ENCODE results near the gene RPS6KA4. TPM values are rescaled to one million over a fixed set of nuclear protein-coding genes. Genes with fewer than 3 reads are reported as not detected.

Gene RPS6KA4
- total and polyA plus RNA-seq, 2 of the 13 experiments (the other 11 are each of a cell fraction or from before 2014, with no cell fraction given) = 8.9 to 14.2 TPM

DNA sequence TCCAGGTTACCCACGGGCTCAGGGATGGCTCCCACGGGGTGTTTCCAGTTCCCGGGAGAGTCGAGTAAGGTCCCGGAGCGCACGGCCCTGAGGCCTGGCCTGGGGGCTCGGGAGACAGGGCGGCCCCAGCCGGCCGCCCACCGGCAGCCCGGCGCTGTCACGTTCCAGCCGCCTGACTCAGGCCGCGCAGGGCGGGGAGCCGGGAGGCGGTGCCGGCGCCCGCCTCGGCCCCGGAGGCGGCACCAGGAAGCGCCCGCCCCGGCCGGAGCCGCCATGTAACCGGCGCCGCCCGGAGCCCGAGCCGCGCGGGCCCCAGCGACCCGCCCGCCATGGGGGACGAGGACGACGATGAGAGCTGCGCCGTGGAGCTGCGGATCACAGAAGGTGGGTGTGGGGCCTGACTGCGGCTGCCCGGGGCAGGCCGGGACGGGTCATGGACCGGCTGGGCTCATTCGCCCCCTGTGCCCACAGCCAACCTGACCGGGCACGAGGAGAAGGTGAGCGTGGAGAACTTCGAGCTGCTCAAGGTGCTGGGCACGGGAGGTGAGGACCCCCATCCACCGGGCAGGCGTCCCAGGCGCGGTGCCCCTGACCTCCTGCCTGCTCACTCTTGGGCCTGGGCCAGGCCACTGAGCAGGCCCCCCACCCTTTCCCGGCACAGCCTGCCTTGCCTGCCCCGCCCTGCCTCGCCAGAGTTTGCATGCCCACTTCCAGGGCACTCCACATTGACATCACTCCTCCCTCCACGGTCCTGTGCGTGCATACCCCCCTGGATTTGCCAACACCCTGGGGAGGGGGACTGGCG is at the start of gene RPS6KA4 (continued):
- no peak for TF ChIP-seq BCL6 (CRISPR knock-in tag; IDR thresholded peaks at IDR 0.05)
- TF ChIP-seq REPIN1 (CRISPR knock-in tag; IDR thresholded peaks at IDR 0.05; ENCODE audit: borderline replicate concordance, low read depth) = no peak
- no peak for TF ChIP-seq NFRKB (IDR thresholded peaks at IDR 0.05)
- TF ChIP-seq KDM4B (CRISPR knock-in tag; IDR thresholded peaks at IDR 0.05) = no peak
- TF ChIP-seq, protein P1, sequence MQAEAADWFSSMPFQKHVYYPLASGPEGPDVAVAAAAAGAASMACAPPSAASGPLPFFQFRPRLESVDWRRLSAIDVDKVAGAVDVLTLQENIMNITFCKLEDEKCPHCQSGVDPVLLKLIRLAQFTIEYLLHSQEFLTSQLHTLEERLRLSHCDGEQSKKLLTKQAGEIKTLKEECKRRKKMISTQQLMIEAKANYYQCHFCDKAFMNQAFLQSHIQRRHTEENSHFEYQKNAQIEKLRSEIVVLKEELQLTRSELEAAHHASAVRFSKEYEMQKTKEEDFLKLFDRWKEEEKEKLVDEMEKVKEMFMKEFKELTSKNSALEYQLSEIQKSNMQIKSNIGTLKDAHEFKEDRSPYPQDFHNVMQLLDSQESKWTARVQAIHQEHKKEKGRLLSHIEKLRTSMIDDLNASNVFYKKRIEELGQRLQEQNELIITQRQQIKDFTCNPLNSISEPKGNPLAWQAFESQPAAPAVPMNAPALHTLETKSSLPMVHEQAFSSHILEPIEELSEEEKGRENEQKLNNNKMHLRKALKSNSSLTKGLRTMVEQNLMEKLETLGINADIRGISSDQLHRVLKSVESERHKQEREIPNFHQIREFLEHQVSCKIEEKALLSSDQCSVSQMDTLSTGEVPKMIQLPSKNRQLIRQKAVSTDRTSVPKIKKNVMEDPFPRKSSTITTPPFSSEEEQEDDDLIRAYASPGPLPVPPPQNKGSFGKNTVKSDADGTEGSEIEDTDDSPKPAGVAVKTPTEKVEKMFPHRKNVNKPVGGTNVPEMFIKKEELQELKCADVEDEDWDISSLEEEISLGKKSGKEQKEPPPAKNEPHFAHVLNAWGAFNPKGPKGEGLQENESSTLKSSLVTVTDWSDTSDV (CRISPR knock-in tag; IDR thresholded peaks at IDR 0.05) = no peak
- TF ChIP-seq, protein P2, sequence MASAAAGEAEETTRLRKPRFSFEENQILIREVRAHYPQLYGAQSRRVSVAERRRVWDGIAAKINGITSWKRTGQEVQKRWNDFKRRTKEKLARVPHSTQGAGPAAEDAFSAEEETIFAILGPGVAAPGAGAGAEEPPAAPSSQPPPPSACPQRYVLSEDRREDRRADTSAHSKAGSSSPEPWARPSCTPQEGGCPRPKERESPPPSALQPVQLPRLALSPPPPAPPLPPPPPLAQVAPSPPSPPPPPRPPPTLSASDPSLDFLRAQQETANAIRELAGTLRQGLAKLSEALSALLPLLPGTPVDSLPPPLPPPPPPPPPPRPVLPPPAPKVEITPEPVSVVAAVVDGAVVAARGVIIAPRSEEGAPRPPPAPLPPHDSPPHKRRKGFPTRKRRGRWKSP (CRISPR knock-in tag; IDR thresholded peaks at IDR 0.05) = no peak; the same call in 1 of the 2 replicates
- TF ChIP-seq ZNF790 (CRISPR knock-in tag; IDR thresholded peaks at IDR 0.05; ENCODE audit: borderline replicate concordance) = no peak
- TF ChIP-seq SP4 (CRISPR knock-in tag; IDR thresholded peaks at IDR 0.05) = peak; percentile 22; the same call in 1 of the 2 replicates
- TF ChIP-seq DRAP1 (CRISPR knock-in tag; IDR thresholded peaks at IDR 0.05) = no peak
- no peak for TF ChIP-seq NFKBIZ (CRISPR knock-in tag; IDR thresholded peaks at IDR 0.05)
- no peak for TF ChIP-seq ZFP36L1 (CRISPR knock-in tag; IDR thresholded peaks at IDR 0.05)
- TF ChIP-seq ZFP41 (CRISPR knock-in tag; IDR thresholded peaks at IDR 0.05; ENCODE audit: borderline replicate concordance) = no peak
- TF ChIP-seq HOXA7 (CRISPR knock-in tag; IDR thresholded peaks at IDR 0.05) = no peak
- TF ChIP-seq ZNF841 (CRISPR knock-in tag; IDR thresholded peaks at IDR 0.05; ENCODE audit: borderline replicate concordance) = no peak
- TF ChIP-seq NFKB2 (CRISPR knock-in tag; IDR thresholded peaks at IDR 0.05; ENCODE audit: borderline replicate concordance) = no peak; the same call in 1 of the 2 replicates
- TF ChIP-seq SNAPC5 (CRISPR knock-in tag; IDR thresholded peaks at IDR 0.05; ENCODE audit: borderline replicate concordance) = 0 out of 2 replicates have a peak, but pooled peaks have one; percentile 41
- no peak; the same call in 1 of the 2 replicates for TF ChIP-seq ATF7-NPFF (CRISPR knock-in tag; IDR thresholded peaks at IDR 0.05; ENCODE audit: low read depth)
- no peak for TF ChIP-seq TEAD3 (CRISPR knock-in tag; optimal IDR thresholded peaks at IDR 0.05; ENCODE audit: borderline replicate concordance)
- TF ChIP-seq ZNF276 (CRISPR knock-in tag; IDR thresholded peaks at IDR 0.05; ENCODE audit: low read depth) = no peak
- no peak for TF ChIP-seq YEATS2 (CRISPR knock-in tag; IDR thresholded peaks at IDR 0.05; ENCODE audit: borderline replicate concordance)
- no peak for TF ChIP-seq ZNF746 (CRISPR knock-in tag; IDR thresholded peaks at IDR 0.05)
